Measurements from ENCODE around the gene BTBD9.

The BTBD9 gene

GRCh38 chr6:38119516-38119915, 520.2 kb downstream of the BTBD9 start:
- H3K36me3 ChIP-seq (ENCODE audit: control insufficient read depth, insufficient read depth, low read length) = no peaks in the 10 kb centered on the region

GRCh38 chr6:38118791-38119365, 520.9 kb downstream of the BTBD9 start:
- TF ChIP-seq CTCF (IDR thresholded peaks at IDR 0.05) = no peak
- Histone ChIP-seq H3K27me3 (ENCODE audit: control insufficient read depth, insufficient read depth, low read length) (no peaks in the 10 kb centered on the region), H3K27ac (no peak overlapping the region), H2AFZ (no peak overlapping the region), H3K9me3 (ENCODE audit: control insufficient read depth, low read length) (no peaks in the 10 kb centered on the region), H3K4me2 (ENCODE audit: low read length) (no peak overlapping the region), H3K36me3 (ENCODE audit: control insufficient read depth, insufficient read depth, low read length) (no peaks in the 10 kb centered on the region), H3K79me2 (peaks cover 13% of the 10 kb centered on the region), H3K4me3 (ENCODE audit: low read depth, low read length) (no peak overlapping the region), H3K4me1 (peaks cover 11% of the 10 kb centered on the region), H3K9ac (no peak overlapping the region)

More at GRCh38 chr6:38119516-38119915, 520.2 kb downstream of the BTBD9 start:
- H3K27ac ChIP-seq = no peak overlapping the region
- no peak overlapping the region for H3K4me2 ChIP-seq (ENCODE audit: low read length)
- H3K9me3 ChIP-seq (ENCODE audit: control insufficient read depth, low read length) = no peaks in the 10 kb centered on the region
- no peaks in the 10 kb centered on the region for H3K27me3 ChIP-seq (ENCODE audit: control insufficient read depth, insufficient read depth, low read length)
- no peak overlapping the region for H2AFZ ChIP-seq
- H3K4me3 ChIP-seq (ENCODE audit: low read depth, low read length) = no peak overlapping the region
- H3K79me2 ChIP-seq = peaks cover 15% of the 10 kb centered on the region
- peaks cover 11% of the 10 kb centered on the region for H3K4me1 ChIP-seq
- no peak overlapping the region for H3K9ac ChIP-seq
- no peak for TF ChIP-seq CTCF (IDR thresholded peaks at IDR 0.05)

All from parathyroid adenoma (tissue), 2 donors.